Sigmoid colon (tissue), 4 donors: ENCODE data around the gene PPP2R5A.

Experiments used
- EP300 ChIP-seq, 4 donors: sonication (generic); formaldehyde crosslinking; IDR thresholded peaks; one replicate each; pipeline ENCODE4 v1.6.1; 2017; ENCODE audit warnings: antibody characterized with exemption in 4 of 4
- POLR2A ChIP-seq, 2 donors: fragments of 450-650 bp; IDR thresholded peaks; one replicate each; pipeline ENCODE4 v1.6.1; 2016; ENCODE audit warnings: antibody characterized with exemption in 2 of 2, mild to moderate bottlenecking in 2 of 2, moderate library complexity in 2 of 2
- POLR2AphosphoS5 ChIP-seq, 4 donors: sonication (generic); formaldehyde crosslinking; IDR thresholded peaks; one replicate each; pipeline ENCODE4 v1.6.1; 2017; ENCODE audit warnings: antibody characterized with exemption in 4 of 4
- TF ChIP-seq, protein P1 (sequence below), 4 experiments: fragments of 450-650 bp in 3 of 4; fragments of 200-600 bp in 1 of 4; IDR thresholded peaks; one replicate each; pipeline ENCODE4 v1.5.1; 2016 to 2019; ENCODE audit warnings: antibody characterized with exemption in 4 of 4, mild to moderate bottlenecking in 3 of 4, moderate library complexity in 2 of 4

DNA sequence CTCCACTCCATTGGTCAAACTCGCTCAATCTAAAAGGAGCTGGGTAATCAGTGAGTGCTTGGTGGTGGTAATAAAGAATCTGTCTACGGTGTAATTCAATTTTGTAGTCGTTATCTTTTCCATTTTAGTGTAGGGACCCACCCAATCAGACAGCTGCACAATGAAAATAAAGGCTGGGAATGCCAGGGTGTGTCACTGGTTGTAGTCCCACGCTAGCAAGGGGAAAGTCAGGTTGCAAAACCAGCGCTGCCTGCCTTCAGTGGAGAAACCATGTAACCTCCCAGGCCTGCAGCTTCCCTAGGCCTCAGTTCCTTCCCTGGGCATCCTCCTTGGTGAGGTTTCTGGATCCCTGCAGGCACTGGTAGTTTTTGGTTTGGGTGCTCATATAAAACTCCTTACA is 49.4 kb upstream of the PPP2R5A start:
- TF ChIP-seq, protein P1, sequence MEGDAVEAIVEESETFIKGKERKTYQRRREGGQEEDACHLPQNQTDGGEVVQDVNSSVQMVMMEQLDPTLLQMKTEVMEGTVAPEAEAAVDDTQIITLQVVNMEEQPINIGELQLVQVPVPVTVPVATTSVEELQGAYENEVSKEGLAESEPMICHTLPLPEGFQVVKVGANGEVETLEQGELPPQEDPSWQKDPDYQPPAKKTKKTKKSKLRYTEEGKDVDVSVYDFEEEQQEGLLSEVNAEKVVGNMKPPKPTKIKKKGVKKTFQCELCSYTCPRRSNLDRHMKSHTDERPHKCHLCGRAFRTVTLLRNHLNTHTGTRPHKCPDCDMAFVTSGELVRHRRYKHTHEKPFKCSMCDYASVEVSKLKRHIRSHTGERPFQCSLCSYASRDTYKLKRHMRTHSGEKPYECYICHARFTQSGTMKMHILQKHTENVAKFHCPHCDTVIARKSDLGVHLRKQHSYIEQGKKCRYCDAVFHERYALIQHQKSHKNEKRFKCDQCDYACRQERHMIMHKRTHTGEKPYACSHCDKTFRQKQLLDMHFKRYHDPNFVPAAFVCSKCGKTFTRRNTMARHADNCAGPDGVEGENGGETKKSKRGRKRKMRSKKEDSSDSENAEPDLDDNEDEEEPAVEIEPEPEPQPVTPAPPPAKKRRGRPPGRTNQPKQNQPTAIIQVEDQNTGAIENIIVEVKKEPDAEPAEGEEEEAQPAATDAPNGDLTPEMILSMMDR (IDR thresholded peaks at IDR 0.05): no peak
- no peak for TF ChIP-seq EP300 (IDR thresholded peaks at IDR 0.05)
- TF ChIP-seq POLR2A (IDR thresholded peaks at IDR 0.05): no peak
- no peak for TF ChIP-seq POLR2AphosphoS5 (IDR thresholded peaks at IDR 0.05)
